Measurements from ENCODE around the gene WNT1.

WNT1 gene

GRCh38 chr12:48961801-48962200, 16.3 kb upstream of the WNT1 start:
- no peak for DNase-seq

GRCh38 chr12:48965298-48965838, 12.8 kb upstream of the WNT1 start:
- DNase-seq = no peak

DNA sequence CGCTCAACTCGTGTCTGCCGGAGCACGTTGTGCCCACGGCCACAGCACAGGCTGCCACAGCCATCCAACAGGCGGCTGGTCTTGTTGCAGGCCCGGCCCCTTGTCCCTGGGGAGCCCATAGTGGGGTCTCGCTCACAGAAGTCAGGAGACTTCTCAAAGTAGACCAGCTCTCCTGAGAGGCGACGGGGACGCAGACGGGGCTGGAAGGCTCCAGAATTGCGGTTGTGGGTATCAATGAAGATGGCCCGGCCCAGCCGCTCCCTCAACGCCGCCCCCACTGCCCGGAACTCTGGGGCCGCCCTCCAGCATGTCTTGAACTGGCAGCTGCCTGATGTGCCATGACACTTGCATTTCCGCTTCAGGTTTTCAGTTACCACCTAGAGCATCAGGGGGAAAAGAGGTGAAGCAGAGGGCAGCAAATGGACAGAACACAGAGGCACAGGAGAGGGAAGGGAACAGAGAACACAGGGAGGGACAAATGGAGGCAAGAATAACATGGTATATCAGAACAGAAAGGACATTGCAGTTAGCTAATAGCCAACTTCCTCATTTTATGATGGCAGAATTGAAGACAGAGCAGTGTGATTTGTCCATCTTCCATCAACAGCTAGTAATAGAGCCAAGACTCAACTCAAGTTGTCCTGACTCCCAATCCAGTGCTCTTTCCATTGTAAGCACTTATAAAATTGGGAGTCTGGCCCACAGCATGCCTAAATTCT, 11.8 kb upstream of the WNT1 start:
- no peak for DNase-seq

- no peak for DNase-seq
Observed at GRCh38 chr12:48967991-48968390, 10.1 kb upstream of the WNT1 start.

- DNase-seq = no peak
Observed at GRCh38 chr12:48968467-48968866, 9.7 kb upstream of the WNT1 start.

DNA sequence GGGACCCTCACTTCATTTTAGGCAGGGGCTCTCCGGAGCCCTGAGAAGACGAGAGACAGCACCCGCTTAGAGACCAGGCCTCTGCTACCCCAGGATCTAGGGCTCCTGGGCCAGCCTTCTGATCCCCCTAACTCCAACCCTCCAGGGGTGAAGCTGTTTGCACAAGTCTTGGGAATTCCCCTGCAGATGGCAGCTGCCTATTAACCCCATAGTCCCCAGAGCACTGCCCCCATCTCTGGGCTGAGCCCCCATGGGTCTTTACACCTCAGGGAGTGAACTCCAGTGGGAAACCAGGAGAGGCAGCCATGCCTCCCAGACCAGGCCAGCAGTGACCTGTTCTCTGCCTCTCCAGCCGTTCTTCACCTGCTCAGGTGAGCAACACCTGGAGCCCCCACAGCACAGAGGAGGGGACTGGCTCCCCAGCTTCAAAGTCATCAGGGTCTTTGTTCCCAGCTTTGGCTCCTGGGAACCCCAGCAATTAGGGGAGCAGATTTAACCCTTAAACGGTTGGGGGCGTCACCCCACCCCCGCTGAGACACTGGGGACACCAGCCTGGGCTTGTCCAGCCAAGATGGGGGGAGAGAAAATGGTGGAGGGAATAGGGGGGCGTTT, 8.9 kb upstream of the WNT1 start:
- no peak for DNase-seq

DNA sequence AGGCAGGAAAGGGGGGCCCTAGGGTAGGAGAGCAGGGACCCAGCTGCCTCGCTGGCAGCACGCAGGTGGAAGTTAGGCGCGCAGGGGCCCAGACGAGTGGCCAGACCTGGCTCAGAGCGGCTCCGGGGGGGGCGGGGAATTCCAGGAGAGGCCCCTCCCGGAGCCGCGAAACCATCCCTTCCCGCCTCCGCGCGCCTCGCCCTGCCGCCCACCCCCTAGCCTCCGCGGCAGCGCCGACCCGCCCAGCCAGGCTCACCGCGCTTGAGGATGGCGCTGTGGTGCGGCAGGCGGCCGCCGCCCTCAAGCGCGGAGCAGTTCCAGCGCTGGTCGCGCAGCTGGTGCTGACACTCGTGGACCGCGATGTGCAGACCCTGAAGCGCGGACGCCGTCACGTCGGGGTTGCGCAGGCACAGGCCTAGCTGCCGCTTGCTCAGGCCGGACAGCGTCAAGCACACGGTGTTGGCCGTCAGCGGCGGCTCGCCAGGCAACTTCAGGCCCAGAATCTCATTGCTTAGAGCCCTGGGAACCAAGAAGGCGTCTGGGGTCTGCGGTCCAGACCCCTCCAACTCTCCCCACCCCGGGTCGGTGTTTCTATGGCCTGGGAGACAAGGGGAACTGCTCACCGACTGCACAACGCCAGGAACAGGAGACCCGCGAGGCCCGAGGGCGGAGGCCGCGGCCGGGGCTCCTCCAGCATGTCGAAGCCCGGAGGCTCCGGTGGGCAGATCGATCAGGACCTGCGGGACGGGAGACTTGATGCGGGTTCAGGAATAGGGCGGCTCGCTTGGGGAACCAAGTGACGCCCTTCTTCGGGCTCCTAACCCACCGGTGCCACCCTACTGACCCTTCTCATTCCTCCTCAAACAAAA, 8.1 kb upstream of the WNT1 start:
- no peak for DNase-seq

DNA sequence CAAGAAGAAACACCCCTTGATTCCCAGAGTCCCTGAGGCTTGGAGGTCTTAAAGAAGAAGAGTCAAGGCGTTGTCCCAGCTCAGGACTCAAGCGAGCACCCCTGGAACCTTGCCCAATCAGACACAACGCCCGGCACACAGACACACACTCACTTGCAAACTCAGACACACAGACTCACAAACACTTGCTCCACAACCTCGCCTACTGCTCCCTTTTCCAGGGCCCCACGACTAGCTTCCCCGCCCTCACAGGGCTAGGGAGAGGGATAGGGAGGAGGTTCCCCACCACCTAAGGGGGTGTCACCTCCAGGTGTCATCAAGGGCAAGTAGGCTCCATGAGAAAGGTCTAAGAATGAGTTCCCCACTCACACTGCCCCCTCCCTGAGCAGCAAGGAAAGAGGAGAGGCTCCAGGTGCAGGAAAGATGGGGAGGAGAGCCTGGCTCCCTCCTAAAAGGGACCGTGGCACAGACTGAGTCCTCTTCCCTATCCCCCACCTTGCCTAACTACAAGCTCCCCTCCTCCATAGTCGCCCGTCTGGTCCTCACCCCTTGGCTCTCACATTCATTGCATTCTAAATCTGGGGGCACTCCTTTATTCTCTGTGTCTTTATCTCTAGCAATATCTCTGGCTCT, 7.3 kb upstream of the WNT1 start:
- no peak for DNase-seq

GRCh38 chr12:48972213-48972951, 5.7 kb upstream of the WNT1 start:
- no peak for DNase-seq

GRCh38 chr12:48972952-48973483, 5.1 kb upstream of the WNT1 start:
- DNase-seq = no peak

GRCh38 chr12:48973531-48973930, 4.6 kb upstream of the WNT1 start:
- DNase-seq = no peak

DNA sequence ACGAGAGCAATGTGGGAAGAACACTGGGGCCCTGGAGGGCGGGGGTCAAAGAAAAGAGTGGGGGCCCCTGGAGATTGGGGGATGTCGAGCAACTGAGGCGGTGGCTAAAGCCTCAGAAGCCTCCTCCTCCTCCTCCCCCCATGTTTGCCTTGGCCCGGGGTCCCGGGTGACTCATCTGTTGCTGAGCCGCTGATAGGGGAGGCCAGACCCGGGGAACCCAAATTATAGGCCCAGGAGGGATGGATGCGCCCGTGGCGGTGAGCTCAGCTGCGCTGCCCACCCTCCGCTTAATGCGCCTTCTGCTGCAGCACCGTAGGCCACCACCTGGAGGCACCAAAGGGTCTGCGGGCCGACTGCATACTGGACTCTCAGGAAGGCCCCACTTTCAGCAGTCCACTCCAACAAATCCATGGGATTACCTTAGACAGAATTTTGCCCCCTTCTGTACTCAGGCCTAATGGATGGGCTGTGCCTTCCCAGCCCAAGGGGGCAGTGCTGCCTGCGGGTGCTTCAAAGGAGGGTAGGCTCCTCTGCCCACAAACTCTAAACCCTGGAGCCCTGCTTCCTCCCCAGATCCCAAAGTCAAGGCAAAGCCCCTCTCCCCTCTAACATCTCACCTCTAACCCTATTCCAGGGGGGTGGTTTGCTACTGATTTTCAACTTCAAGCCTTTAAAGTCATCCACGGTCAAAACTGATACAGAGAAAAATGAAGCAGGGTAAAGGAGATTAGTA, 4.0 kb upstream of the WNT1 start:
- no peak for DNase-seq

GRCh38 chr12:48977290-48978281, 536 bp upstream of the WNT1 start:
- DNase-seq = no peak

DNA sequence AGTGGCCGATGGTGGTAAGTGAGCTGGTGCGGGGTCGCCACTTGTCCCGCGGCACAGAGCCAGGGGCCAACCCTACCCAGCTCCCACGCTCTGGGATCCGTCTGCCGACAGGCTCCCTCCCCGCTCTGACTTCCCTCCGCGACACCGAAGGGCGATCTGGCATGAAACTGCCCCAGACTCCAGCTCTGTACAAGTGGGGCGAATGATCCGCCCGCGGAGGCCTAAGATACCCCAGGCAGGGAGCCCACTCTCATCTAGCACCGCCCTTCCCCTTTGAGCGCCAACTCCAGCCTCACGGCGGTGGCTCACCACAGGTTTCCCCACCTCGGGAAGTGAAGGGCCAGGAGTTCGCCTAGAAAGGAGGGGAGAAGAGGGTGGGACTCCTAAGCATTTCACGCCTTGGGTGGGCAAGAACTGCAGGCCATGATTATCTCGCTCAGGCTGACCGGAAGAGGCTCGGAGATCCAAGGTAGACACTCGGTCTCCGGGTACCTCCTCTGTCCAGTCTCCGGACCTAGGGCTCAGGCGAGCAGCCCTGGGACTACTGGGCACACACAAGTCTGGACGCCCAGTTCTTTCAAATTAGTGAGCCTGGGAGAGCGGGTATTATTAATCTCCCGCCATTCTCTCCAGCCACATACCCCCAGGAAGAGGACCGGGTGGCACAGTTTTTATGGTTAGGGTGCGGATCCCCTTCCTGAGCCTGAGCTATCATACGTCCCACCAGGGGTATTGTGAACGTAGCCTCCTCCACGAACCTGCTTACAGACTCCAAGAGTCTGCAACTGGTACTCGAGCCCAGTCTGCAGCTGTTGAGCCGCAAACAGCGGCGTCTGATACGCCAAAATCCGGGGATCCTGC, 849 bp downstream of the WNT1 start:
- no peak for DNase-seq

GRCh38 chr12:48979602-48980388, 1.7 kb downstream of the WNT1 start:
- no peak for DNase-seq

GRCh38 chr12:48980389-48980952, 2.3 kb downstream of the WNT1 start:
- no peak for DNase-seq

DNA sequence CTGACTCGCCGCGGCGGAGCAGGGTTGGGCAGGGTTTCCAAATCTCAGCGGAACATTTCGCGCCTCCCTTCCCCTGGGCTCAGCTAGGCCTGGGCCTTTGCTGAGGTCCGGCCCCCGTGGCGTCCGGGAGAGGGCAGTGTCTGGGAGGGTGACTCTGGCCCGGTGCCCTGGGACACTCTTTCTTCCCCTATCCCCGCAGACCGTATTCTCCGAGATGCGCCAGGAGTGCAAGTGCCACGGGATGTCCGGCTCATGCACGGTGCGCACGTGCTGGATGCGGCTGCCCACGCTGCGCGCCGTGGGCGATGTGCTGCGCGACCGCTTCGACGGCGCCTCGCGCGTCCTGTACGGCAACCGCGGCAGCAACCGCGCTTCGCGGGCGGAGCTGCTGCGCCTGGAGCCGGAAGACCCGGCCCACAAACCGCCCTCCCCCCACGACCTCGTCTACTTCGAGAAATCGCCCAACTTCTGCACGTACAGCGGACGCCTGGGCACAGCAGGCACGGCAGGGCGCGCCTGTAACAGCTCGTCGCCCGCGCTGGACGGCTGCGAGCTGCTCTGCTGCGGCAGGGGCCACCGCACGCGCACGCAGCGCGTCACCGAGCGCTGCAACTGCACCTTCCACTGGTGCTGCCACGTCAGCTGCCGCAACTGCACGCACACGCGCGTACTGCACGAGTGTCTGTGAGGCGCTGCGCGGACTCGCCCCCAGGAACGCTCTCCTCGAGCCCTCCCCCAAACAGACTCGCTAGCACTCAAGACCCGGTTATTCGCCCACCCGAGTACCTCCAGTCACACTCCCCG, 3.0 kb downstream of the WNT1 start:
- no peak for DNase-seq
